ENCODE results near the gene RAE1. TPM values are rescaled to one million over a fixed set of nuclear protein-coding genes. Genes with fewer than 3 reads are reported as not detected.
"Not testable (repeated sequence)": the region's sequence is repeated elsewhere in the genome, so short reads cannot be mapped to it uniquely, and the experiment has no call there.

Gene RAE1
- total RNA-seq, 6 experiments from 2014 or later: 25.1 to 31.4 (median 28.3) TPM

DNA sequence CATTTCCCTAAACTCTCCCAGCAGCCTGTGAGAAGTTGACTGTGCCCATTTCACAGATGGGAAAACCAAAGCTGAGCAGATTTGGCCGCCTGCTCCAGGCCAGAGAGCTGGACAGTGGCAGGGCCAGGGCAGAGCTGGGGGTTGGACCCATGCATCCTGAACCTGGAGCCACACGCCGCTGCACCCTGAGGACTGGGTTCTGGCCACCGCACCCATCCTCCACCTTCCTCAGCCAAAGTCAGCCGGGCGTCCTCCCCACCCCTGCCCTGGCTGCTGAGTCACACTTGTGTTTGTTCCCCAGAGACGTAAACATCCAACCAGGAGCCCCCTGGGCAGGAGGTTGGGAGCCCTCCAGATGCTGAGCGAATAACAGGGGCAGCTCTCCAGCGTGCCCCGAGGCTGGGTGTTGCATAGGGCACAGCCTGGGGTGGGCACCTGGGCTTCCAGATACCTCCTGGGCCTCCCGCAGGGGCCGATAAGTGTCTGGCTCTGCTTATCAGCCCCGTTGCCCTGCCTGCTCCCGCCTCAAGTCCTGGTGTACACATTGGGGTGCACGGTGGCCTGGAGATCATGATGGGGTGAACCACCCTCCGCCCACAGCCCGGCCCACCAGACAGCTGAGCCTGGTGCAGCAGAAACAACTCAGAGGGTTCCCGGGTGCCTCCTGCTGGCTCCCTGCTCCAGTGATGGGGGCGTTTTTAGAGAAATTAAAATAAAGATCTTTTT lies 64.0 kb downstream of the RAE1 start:
- Mint-ChIP-seq H3K36me3 (ENCODE audit: low read depth) (no peaks in the 10 kb centered on the region), H3K9me3 (no peaks in the 10 kb centered on the region), H3K4me1 (ENCODE audit: low read depth) (no peaks in the 10 kb centered on the region), H3K27ac (no peak overlapping the region), H3K4me3 (no peak overlapping the region), H3K27me3 (ENCODE audit: insufficient read depth) (peaks cover 31% of the 10 kb centered on the region)
- peak; percentile 7 for DNase-seq
- TF ChIP-seq, protein P1, sequence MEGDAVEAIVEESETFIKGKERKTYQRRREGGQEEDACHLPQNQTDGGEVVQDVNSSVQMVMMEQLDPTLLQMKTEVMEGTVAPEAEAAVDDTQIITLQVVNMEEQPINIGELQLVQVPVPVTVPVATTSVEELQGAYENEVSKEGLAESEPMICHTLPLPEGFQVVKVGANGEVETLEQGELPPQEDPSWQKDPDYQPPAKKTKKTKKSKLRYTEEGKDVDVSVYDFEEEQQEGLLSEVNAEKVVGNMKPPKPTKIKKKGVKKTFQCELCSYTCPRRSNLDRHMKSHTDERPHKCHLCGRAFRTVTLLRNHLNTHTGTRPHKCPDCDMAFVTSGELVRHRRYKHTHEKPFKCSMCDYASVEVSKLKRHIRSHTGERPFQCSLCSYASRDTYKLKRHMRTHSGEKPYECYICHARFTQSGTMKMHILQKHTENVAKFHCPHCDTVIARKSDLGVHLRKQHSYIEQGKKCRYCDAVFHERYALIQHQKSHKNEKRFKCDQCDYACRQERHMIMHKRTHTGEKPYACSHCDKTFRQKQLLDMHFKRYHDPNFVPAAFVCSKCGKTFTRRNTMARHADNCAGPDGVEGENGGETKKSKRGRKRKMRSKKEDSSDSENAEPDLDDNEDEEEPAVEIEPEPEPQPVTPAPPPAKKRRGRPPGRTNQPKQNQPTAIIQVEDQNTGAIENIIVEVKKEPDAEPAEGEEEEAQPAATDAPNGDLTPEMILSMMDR (IDR thresholded peaks at IDR 0.05): no peak

DNA sequence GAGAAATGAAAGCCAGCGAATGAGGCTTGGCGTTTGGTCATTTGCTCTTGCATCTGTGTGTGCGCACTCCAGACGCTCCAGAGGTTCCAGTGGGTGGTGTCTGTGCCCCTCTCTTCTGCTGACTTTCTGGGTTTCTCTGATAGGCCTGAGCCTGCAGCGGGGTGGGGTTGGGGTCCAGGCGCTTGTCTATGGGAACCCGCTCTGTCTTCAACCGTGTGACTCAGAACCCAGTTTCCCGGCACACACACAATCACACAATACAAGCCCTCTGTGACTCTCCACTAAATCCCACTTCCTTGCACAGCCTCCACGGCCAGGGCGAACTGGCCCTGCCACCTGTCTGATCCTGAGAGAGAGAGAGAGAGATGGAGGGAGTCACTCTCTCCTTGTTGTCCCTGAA lies 64.7 kb downstream of the RAE1 start:
- H3K27me3 Mint-ChIP-seq (ENCODE audit: insufficient read depth): peaks cover 34% of the 10 kb centered on the region
- DNase-seq: no peak
- H3K36me3 Mint-ChIP-seq (ENCODE audit: low read depth): no peaks in the 10 kb centered on the region
- H3K4me1 Mint-ChIP-seq (ENCODE audit: low read depth): no peaks in the 10 kb centered on the region
- H3K27ac Mint-ChIP-seq: no peak overlapping the region
- no peak overlapping the region for H3K4me3 Mint-ChIP-seq
- TF ChIP-seq, protein P1 (IDR thresholded peaks at IDR 0.05): no peak
- H3K9me3 Mint-ChIP-seq: no peaks in the 10 kb centered on the region

DNA sequence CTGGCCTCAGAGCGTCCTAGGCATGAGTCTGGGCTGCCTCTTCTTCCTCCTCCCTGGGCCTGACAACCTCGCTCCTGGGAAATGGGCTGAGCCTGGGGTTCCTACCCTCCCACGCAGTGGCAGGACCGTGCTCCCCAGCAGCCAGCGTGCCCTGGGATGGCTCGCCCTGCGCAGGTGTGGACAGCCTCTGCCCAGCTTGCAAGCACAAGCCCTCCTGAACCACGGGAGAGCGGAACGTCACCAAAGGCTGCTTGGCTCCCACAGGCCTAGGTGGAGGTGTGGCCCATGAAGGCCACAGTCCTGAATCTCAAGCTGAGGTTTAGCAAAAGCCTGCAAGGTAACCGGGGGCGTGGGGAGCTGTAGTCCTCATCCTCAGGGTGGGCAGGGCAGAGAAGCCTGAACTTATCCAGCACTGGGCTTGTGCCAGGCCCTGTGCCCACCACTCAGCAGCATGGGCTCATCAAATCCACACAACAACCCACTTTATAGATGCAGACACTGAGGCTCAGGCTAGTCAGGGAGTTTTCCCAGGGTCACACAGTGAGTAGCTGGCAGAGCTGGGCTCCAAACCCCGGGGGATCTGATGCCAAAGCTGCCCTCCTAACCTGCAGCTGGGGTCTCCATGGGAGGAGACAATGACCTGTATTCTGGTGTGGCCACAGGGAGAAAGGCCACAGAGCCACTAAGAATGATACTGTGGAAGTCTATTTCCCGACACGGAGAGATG lies 65.4 kb downstream of the RAE1 start:
- Mint-ChIP-seq H3K4me1 (ENCODE audit: low read depth) (no peaks in the 10 kb centered on the region), H3K27ac (no peak overlapping the region), H3K27me3 (ENCODE audit: insufficient read depth) (peaks cover 37% of the 10 kb centered on the region), H3K4me3 (no peak overlapping the region), H3K36me3 (ENCODE audit: low read depth) (no peaks in the 10 kb centered on the region), H3K9me3 (no peaks in the 10 kb centered on the region)
- TF ChIP-seq, protein P1 (IDR thresholded peaks at IDR 0.05): no peak
- DNase-seq: no peak

DNA sequence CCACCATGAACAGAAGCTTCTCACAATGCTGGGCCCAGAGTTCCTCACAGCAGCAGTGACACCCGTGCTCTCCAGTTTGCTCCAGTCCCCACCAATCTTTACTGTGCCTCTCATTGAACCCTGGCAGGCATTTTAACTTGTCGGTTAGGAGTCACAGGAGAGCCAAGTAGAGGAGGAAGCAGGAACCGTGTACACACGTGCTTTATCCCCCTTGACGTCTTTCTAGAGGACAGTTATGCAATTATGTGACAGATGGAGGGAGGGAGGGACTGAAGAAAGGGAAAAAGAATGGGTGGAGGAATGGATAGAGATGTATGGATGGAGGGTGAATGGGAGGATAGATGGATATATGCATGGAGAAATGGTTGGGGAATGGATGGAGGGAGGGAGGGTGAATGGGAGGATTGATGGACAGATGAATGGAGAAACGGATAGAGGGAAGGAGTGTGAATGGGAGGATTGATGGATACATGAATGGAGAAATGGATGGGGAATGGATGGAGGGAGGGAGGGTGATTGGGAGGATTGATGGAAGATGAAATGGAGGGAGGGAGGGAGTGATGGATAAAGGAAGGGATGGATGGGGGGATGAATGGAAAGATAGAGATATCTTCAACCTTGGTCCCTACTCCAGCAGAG lies 66.1 kb downstream of the RAE1 start:
- no peak overlapping the region for H3K4me3 Mint-ChIP-seq
- TF ChIP-seq, protein P1 (IDR thresholded peaks at IDR 0.05): no peak
- no peak for DNase-seq
- no peak overlapping the region for H3K27ac Mint-ChIP-seq
- H3K4me1 Mint-ChIP-seq (ENCODE audit: low read depth): no peaks in the 10 kb centered on the region
- H3K36me3 Mint-ChIP-seq (ENCODE audit: low read depth): no peaks in the 10 kb centered on the region
- peaks cover 44% of the 10 kb centered on the region for H3K27me3 Mint-ChIP-seq (ENCODE audit: insufficient read depth)
- H3K9me3 Mint-ChIP-seq: no peaks in the 10 kb centered on the region

DNA sequence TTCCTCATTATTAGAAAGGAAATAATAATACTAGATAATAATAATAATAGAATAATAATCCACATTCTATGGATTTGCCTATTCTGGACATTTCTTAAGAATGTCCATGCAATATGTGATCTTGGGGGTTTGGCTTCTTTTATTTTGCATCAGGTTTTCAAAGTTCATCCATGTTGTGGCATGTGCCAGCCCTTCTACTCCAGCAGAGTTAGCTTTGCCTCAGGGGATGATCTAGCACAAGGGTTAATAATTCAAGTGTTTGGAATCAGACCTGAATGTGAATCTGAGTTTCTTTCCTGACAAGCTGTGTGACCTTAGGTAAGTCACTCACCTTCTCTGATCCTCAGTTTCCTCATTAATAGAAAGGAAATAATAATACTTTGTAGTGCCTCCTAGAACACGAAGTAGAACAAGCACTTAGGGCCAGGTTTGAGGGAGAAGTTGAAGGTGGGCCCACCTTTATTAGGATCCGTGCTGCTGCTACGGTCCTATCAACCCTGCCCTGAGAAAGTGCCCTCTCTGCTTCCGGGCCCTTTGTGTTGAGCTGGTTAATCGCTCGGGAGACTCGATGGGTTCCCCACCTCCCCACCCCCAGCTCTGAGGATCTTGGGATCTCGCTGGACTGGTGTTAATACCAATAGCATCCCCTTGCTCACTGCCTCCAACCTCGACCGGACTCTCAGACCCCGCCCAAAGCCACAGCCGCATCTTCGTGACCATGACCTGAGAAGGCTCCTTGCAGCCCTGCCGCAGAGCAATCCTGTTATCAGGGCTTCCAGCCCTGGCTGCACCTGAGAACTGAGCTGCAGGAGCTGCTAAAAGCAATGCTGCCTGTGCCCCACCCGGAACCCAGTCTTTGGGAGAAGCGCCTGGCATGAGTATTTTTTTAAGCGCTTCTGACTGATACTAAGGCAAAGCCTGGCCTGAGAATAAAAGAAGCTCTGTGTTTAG lies 67.0 kb downstream of the RAE1 start:
- no peaks in the 10 kb centered on the region for H3K4me1 Mint-ChIP-seq (ENCODE audit: low read depth)
- H3K9me3 Mint-ChIP-seq: no peaks in the 10 kb centered on the region
- no peaks in the 10 kb centered on the region for H3K36me3 Mint-ChIP-seq (ENCODE audit: low read depth)
- H3K4me3 Mint-ChIP-seq: no peak overlapping the region
- TF ChIP-seq, protein P1 (IDR thresholded peaks at IDR 0.05): no peak
- H3K27ac Mint-ChIP-seq: no peak overlapping the region
- peaks cover 37% of the 10 kb centered on the region for H3K27me3 Mint-ChIP-seq (ENCODE audit: insufficient read depth)
- DNase-seq: no peak

DNA sequence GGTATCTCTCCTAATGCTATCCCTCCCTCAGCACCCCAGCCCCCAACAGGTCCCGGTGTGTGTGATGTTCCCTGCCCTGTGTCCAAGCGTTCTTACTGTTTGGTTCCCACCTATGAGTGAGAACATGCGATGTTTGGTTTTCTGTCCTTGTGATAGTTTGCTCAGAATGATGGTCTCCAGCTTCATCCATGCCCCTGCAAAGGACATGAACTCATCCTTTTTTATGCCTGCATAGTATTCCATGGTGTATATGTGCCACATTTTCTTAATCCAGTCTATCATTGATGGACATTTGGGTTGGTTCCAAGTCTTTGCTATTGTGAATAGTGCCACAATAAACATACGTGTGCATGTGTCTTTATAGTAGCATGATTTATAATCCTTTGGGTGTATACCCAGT lies 68.4 kb downstream of the RAE1 start:
- not testable (repeated sequence) for H3K4me1 Mint-ChIP-seq (ENCODE audit: low read depth); H3K27ac Mint-ChIP-seq; H3K36me3 Mint-ChIP-seq (ENCODE audit: low read depth); H3K4me3 Mint-ChIP-seq; H3K9me3 Mint-ChIP-seq; DNase-seq
- peaks cover 35% of the 10 kb centered on the region for H3K27me3 Mint-ChIP-seq (ENCODE audit: insufficient read depth)

All from HFFc6 (cell line).